Colonic mucosa (tissue), 4 donors: ENCODE data around the gene SOD2. TPM values are rescaled to one million over a fixed set of nuclear protein-coding genes. Genes with fewer than 3 reads are reported as not detected.
A peak's percentile ranks its signal among the peaks of the same experiment; 100 is the strongest.

Source experiments
- DNase-seq: peaks from one replicate; pipeline ENCODE4 v3.0.0-alpha.2; 2020
- H3K27ac ChIP-seq: fragments of 200-600 bp; one replicate; pipeline ENCODE4 v1.8.0; 2021
- H3K27me3 ChIP-seq: fragments of 200-600 bp; one replicate; pipeline ENCODE4 v1.8.0; 2021
- H3K36me3 ChIP-seq: fragments of 200-600 bp; one replicate; pipeline ENCODE4 v1.8.0; 2021
- H3K4me1 ChIP-seq: fragments of 200-600 bp; one replicate; pipeline ENCODE4 v1.8.0; 2021; ENCODE audit warnings: mild to moderate bottlenecking
- H3K4me3 ChIP-seq: fragments of 200-600 bp; one replicate; pipeline ENCODE4 v1.8.0; 2021
- H3K9ac ChIP-seq, 2 donors: one replicate each; pipeline ENCODE4 v1.7.0; 2013; ENCODE audit warnings: control low read depth in 2 of 2, low read depth in 2 of 2, low read length in 2 of 2
- H3K9me3 ChIP-seq: fragments of 200-600 bp; one replicate; pipeline ENCODE4 v1.8.0; 2021
- CTCF ChIP-seq: fragments of 200-600 bp; IDR thresholded peaks from one replicate; pipeline ENCODE4 v1.8.0; 2022; ENCODE audit warnings: antibody characterized with exemption, mild to moderate bottlenecking
- intact Hi-C: fragments of 100-400 bp; cut with DNase I; formaldehyde crosslinking; loops from one replicate; pipeline ENCODE4 v1.14.1; 2022
- total RNA-seq, 2 donors: library from RNA; stranded (reverse); fragmentation: NEBNext Ultra II Directional in 1 of 2; extraction: Animal tissue kit (Norgen Biotek cat#: 25700) in 1 of 2; gene quantifications; one replicate each; pipeline ENCODE4 v1.2.1, GENCODE V29; 2021
- donor health status: healthy.
- donor health status: DM: no; HTN: no; CAD: no.
- donor health status: DM: no; HTN: no; CAD: no.

SOD2 gene
- total RNA-seq, 2 donors from 2014 or later: 199 to 365 TPM

GRCh38 chr6:159730332-159730676, 37.3 kb upstream of the SOD2 start:
- no peak overlapping the region for H3K27ac ChIP-seq

GRCh38 chr6:159729598-159730331, 36.7 kb upstream of the SOD2 start:
- intact Hi-C loops: loop anchor here (5.0 kb wide), 1 partner anchor 37 kb away; the partner anchor contains the start of gene SOD2
- DNase-seq: no peak
- peaks cover 4% of the 10 kb centered on the region for H3K4me1 ChIP-seq
- TF ChIP-seq CTCF: no peak
- no peaks in the 10 kb centered on the region for H3K9me3 ChIP-seq
- no peaks in the 10 kb centered on the region for H3K36me3 ChIP-seq
- H3K27ac ChIP-seq: no peak overlapping the region
- H3K27me3 ChIP-seq: no peaks in the 10 kb centered on the region
- peak overlapping the region; percentile 86 for H3K4me3 ChIP-seq
- H3K9ac ChIP-seq: no peak overlapping the region

More at GRCh38 chr6:159730332-159730676, 37.3 kb upstream of the SOD2 start:
- no peak for TF ChIP-seq CTCF
- no peaks in the 10 kb centered on the region for H3K27me3 ChIP-seq
- DNase-seq: no peak
- H3K4me1 ChIP-seq: peaks cover 4% of the 10 kb centered on the region
- H3K9me3 ChIP-seq: no peaks in the 10 kb centered on the region
- no peak overlapping the region for H3K9ac ChIP-seq
- intact Hi-C loops: no loop called here
- no peaks in the 10 kb centered on the region for H3K36me3 ChIP-seq
- no peak overlapping the region for H3K4me3 ChIP-seq

GRCh38 chr6:159728531-159728964, 35.5 kb upstream of the SOD2 start:
- intact Hi-C loops: loop anchor here (5.0 kb wide), 1 partner anchor 36 kb away; the partner anchor contains the start of gene SOD2

GRCh38 chr6:159727717-159728445, 34.8 kb upstream of the SOD2 start:
- intact Hi-C loops: loop anchor here (5.0 kb wide), 1 partner anchor 36 kb away; the partner anchor contains the start of gene SOD2
- Histone ChIP-seq H3K27ac (peak overlapping the region; percentile 98), H3K4me1 (peaks cover 4% of the 10 kb centered on the region), H3K36me3 (no peaks in the 10 kb centered on the region), H3K9me3 (no peaks in the 10 kb centered on the region), H3K9ac (peak overlapping the region; percentile 80 to 95), H3K27me3 (no peaks in the 10 kb centered on the region), H3K4me3 (peak overlapping the region; percentile 86)
- no peak for DNase-seq
- no peak for TF ChIP-seq CTCF

More at GRCh38 chr6:159728531-159728964, 35.5 kb upstream of the SOD2 start:
- Histone ChIP-seq H3K9ac (peak overlapping the region; percentile 60 to 80), H3K27me3 (no peaks in the 10 kb centered on the region), H3K9me3 (no peaks in the 10 kb centered on the region), H3K36me3 (no peaks in the 10 kb centered on the region), H3K4me1 (peaks cover 4% of the 10 kb centered on the region), H3K27ac (peak overlapping the region; percentile 10), H3K4me3 (peak overlapping the region; percentile 86)
- no peak for TF ChIP-seq CTCF
- DNase-seq: no peak

- no peaks in the 10 kb centered on the region for H3K9me3 ChIP-seq
- no peak for TF ChIP-seq CTCF
- peaks cover 4% of the 10 kb centered on the region for H3K4me1 ChIP-seq
- no peaks in the 10 kb centered on the region for H3K27me3 ChIP-seq
- peak; percentile 97 for DNase-seq
- no peaks in the 10 kb centered on the region for H3K36me3 ChIP-seq
- intact Hi-C loops: loop anchor here (5.0 kb wide), 1 partner anchor 35 kb away; the partner anchor contains the start of gene SOD2
- peak within 1 kb of the TSS; percentile 86 for H3K4me3 ChIP-seq
- H3K9ac ChIP-seq: peak within 1 kb of the TSS; percentile 95
- peak within 1 kb of the TSS; percentile 98 for H3K27ac ChIP-seq
Measured at GRCh38 chr6:159726918-159727716, 34.1 kb upstream of the SOD2 start, which contains the start of gene WTAP. Gene WTAP, plus strand, starts transcription at chr6:159727506. Its CDS starts 8,760 bp downstream, at chr6:159736266.
